ENCODE measurements around the gene UGGT1. TPM values are rescaled to one million over a fixed set of nuclear protein-coding genes. Genes with fewer than 3 reads are reported as not detected.

Gene UGGT1
- total and polyA plus RNA-seq, 4 donors, result 6.7 to 74.7 (median 32.4) TPM

- TF ChIP-seq GABPA (IDR thresholded peaks at IDR 0.05 in 1 of 2, conservative IDR thresholded peaks at IDR 0.05 in 1 of 2) (no peak), NR2F2 (IDR thresholded peaks at IDR 0.05) (no peak), YY1 (IDR thresholded peaks at IDR 0.05) (no peak)
Measured at GRCh38 chr2:128160616-128161275, 69.7 kb downstream of the UGGT1 start (continued).

- H3K4me3 ChIP-seq (ENCODE audit: low read depth in 1 of 3, low read length in 3 of 3), result no peak overlapping the region
- H3K9ac ChIP-seq (ENCODE audit: low read depth in 1 of 2, low read length in 2 of 2), result no peak overlapping the region
- TF ChIP-seq, protein P1, sequence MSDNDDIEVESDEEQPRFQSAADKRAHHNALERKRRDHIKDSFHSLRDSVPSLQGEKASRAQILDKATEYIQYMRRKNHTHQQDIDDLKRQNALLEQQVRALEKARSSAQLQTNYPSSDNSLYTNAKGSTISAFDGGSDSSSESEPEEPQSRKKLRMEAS (IDR thresholded peaks at IDR 0.05), result no peak
- TF ChIP-seq NR2F2 (IDR thresholded peaks at IDR 0.05), result no peak
- no peak for TF ChIP-seq YY1 (IDR thresholded peaks at IDR 0.05)
- no peak for TF ChIP-seq SP1 (IDR thresholded peaks at IDR 0.05)
- no peak for TF ChIP-seq EGR1 (IDR thresholded peaks at IDR 0.05; ENCODE audit: low read depth in 2 of 2)
- TF ChIP-seq RAD21 (IDR thresholded peaks at IDR 0.05), result no peak
- TF ChIP-seq HNF4G (IDR thresholded peaks at IDR 0.05), result no peak
- TF ChIP-seq ATF3 (IDR thresholded peaks at IDR 0.05), result no peak
- no peak for TF ChIP-seq GABPA (IDR thresholded peaks at IDR 0.05 in 1 of 2, conservative IDR thresholded peaks at IDR 0.05 in 1 of 2)
- TF ChIP-seq, protein P2, sequence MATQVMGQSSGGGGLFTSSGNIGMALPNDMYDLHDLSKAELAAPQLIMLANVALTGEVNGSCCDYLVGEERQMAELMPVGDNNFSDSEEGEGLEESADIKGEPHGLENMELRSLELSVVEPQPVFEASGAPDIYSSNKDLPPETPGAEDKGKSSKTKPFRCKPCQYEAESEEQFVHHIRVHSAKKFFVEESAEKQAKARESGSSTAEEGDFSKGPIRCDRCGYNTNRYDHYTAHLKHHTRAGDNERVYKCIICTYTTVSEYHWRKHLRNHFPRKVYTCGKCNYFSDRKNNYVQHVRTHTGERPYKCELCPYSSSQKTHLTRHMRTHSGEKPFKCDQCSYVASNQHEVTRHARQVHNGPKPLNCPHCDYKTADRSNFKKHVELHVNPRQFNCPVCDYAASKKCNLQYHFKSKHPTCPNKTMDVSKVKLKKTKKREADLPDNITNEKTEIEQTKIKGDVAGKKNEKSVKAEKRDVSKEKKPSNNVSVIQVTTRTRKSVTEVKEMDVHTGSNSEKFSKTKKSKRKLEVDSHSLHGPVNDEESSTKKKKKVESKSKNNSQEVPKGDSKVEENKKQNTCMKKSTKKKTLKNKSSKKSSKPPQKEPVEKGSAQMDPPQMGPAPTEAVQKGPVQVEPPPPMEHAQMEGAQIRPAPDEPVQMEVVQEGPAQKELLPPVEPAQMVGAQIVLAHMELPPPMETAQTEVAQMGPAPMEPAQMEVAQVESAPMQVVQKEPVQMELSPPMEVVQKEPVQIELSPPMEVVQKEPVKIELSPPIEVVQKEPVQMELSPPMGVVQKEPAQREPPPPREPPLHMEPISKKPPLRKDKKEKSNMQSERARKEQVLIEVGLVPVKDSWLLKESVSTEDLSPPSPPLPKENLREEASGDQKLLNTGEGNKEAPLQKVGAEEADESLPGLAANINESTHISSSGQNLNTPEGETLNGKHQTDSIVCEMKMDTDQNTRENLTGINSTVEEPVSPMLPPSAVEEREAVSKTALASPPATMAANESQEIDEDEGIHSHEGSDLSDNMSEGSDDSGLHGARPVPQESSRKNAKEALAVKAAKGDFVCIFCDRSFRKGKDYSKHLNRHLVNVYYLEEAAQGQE (IDR thresholded peaks at IDR 0.05), result no peak
- TF ChIP-seq JUND (IDR thresholded peaks at IDR 0.05), result no peak
- TF ChIP-seq FOXA1 (IDR thresholded peaks at IDR 0.05), result no peak
- TF ChIP-seq, protein P3, sequence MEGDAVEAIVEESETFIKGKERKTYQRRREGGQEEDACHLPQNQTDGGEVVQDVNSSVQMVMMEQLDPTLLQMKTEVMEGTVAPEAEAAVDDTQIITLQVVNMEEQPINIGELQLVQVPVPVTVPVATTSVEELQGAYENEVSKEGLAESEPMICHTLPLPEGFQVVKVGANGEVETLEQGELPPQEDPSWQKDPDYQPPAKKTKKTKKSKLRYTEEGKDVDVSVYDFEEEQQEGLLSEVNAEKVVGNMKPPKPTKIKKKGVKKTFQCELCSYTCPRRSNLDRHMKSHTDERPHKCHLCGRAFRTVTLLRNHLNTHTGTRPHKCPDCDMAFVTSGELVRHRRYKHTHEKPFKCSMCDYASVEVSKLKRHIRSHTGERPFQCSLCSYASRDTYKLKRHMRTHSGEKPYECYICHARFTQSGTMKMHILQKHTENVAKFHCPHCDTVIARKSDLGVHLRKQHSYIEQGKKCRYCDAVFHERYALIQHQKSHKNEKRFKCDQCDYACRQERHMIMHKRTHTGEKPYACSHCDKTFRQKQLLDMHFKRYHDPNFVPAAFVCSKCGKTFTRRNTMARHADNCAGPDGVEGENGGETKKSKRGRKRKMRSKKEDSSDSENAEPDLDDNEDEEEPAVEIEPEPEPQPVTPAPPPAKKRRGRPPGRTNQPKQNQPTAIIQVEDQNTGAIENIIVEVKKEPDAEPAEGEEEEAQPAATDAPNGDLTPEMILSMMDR (IDR thresholded peaks at IDR 0.05; ENCODE audit: low read depth, low read length, missing input control), result no peak
- no peak for TF ChIP-seq RXRA (IDR thresholded peaks at IDR 0.05)
- TF ChIP-seq, protein P4, sequence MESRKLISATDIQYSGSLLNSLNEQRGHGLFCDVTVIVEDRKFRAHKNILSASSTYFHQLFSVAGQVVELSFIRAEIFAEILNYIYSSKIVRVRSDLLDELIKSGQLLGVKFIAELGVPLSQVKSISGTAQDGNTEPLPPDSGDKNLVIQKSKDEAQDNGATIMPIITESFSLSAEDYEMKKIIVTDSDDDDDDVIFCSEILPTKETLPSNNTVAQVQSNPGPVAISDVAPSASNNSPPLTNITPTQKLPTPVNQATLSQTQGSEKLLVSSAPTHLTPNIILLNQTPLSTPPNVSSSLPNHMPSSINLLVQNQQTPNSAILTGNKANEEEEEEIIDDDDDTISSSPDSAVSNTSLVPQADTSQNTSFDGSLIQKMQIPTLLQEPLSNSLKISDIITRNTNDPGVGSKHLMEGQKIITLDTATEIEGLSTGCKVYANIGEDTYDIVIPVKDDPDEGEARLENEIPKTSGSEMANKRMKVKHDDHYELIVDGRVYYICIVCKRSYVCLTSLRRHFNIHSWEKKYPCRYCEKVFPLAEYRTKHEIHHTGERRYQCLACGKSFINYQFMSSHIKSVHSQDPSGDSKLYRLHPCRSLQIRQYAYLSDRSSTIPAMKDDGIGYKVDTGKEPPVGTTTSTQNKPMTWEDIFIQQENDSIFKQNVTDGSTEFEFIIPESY (IDR thresholded peaks at IDR 0.05), result no peak
- TF ChIP-seq FOXA2 (IDR thresholded peaks at IDR 0.05), result no peak
- no peak for TF ChIP-seq TAF1 (conservative IDR thresholded peaks at IDR 0.05)
- TF ChIP-seq HNF4A (conservative IDR thresholded peaks at IDR 0.05), result no peak
- H3K27me3 ChIP-seq (ENCODE audit: control insufficient read depth in 4 of 4, insufficient read depth in 4 of 4, low read length in 3 of 4), result no peaks in the 10 kb centered on the region
- no peak overlapping the region for H3K27ac ChIP-seq (ENCODE audit: low read depth in 1 of 2, low read length in 2 of 2)
- H3K4me1 ChIP-seq (ENCODE audit: control insufficient read depth in 4 of 4, insufficient read depth in 4 of 4, low read length in 3 of 4), result peaks cover 0 to 2% (median 0%) of the 10 kb centered on the region in 4 donors
- H3K36me3 ChIP-seq (ENCODE audit: control insufficient read depth in 4 of 4, insufficient read depth in 3 of 4, low read depth in 1 of 4, low read length in 3 of 4), result peaks cover 10 to 44% (median 41%) of the 10 kb centered on the region in 4 donors
- no peaks in the 10 kb centered on the region for H3K9me3 ChIP-seq (ENCODE audit: control insufficient read depth in 4 of 4, low read length in 3 of 4)
- no peak for DNase-seq (ENCODE audit: low spot score)
- 91% methylated on average over 2 of the region's 2 CpGs for WGBS
Measured at GRCh38 chr2:128162266-128162665, 71.3 kb downstream of the UGGT1 start.

All from liver (tissue), 9 donors.